Lung (tissue), 12 donors: Measurements from ENCODE around the gene IL13. TPM values are rescaled to one million over a fixed set of nuclear protein-coding genes. Genes with fewer than 3 reads are reported as not detected.

Experiments
- ATAC-seq: fragments of 200-7000 bp; cut with Tn5 transposase; one replicate; pipeline ENCODE4 v1.9.1; 2020; ENCODE audit warnings: moderate number of reproducible peaks; ENCODE audit not compliant: insufficient read depth, low FRiP score
- DNase-seq, 3 donors: peaks; one replicate each; pipeline ENCODE4 v3.0.0-alpha.2; 2013 to 2017
- H3K27ac ChIP-seq, 2 donors: one replicate each; pipeline ENCODE4 v1.5.1; 2013; ENCODE audit warnings: mild to moderate bottlenecking in 2 of 2, moderate library complexity in 2 of 2, control low read depth in 1 of 2, inconsistent platforms in 1 of 2, low read depth in 1 of 2, low read length in 1 of 2
- H3K27me3 ChIP-seq, 3 donors: one replicate each; pipeline ENCODE4 v1.5.1; 2013; ENCODE audit warnings: low read length in 2 of 3; ENCODE audit not compliant: control insufficient read depth in 3 of 3, insufficient read depth in 3 of 3
- H3K36me3 ChIP-seq, 4 donors: one replicate each; pipeline ENCODE4 v1.5.1; 2013; ENCODE audit warnings: low read length in 4 of 4, mild to moderate bottlenecking in 1 of 4, moderate library complexity in 1 of 4; ENCODE audit not compliant: control insufficient read depth in 4 of 4, insufficient read depth in 4 of 4
- H3K4me1 ChIP-seq, 5 donors: one replicate each; pipeline ENCODE4 v1.5.1; 2013; ENCODE audit warnings: low read length in 5 of 5, mild to moderate bottlenecking in 2 of 5, moderate library complexity in 1 of 5; ENCODE audit not compliant: control insufficient read depth in 5 of 5, insufficient read depth in 5 of 5
- H3K4me3 ChIP-seq: one replicate; pipeline ENCODE4 v1.5.1; 2013; ENCODE audit warnings: mild to moderate bottlenecking, control low read depth, moderate library complexity
- H3K9ac ChIP-seq, 2 donors: one replicate each; pipeline ENCODE4 v1.5.1; 2013; ENCODE audit warnings: low read length in 2 of 2, control low read depth in 1 of 2; ENCODE audit not compliant: insufficient read depth in 1 of 2
- H3K9me3 ChIP-seq, 4 donors: one replicate each; pipeline ENCODE4 v1.5.1; 2013; ENCODE audit warnings: low read length in 3 of 4, mild to moderate bottlenecking in 1 of 4, moderate library complexity in 1 of 4; ENCODE audit not compliant: control insufficient read depth in 4 of 4, insufficient read depth in 3 of 4
- WGBS, 2 donors: extraction: QIAGEN DNeasy Blood & Tissue Kit; methylation state at CpG; one replicate each; pipeline ENCODE4 v1.1.7; 2013; 5-methylcytosine and 5-hydroxymethylcytosine counted together
- polyA plus RNA-seq, 2 donors: library from polyadenylated mRNA; stranded (reverse); fragments of 200-250 nt; gene quantifications; one replicate each; pipeline ENCODE4 v1.2.1, GENCODE V29; 2013
- total RNA-seq, 2 donors: library from RNA; depleted of rRNA in 1 of 2; stranded (reverse); fragments of >200 nt in 1 of 2; gene quantifications; one replicate each; pipeline ENCODE4 v1.2.1, GENCODE V29; 2014 to 2021
- TF ChIP-seq, protein P1 (sequence below): IDR thresholded peaks from 2 replicates; pipeline ENCODE4 v1.5.1; 2012; ENCODE audit warnings: mild to moderate bottlenecking; ENCODE audit errors: control extremely low read depth, extremely low read depth
- donor health status: control.
- donor health status: control.
- donor health status: Bipolar disorder and iron deficiency.
- donor health status: healthy.
- donor health status: DM: yes; HTN: yes; CAD: no.

The IL13 gene
- total and polyA plus RNA-seq, 4 donors: 0.14 TPM; not detected in 3

DNA sequence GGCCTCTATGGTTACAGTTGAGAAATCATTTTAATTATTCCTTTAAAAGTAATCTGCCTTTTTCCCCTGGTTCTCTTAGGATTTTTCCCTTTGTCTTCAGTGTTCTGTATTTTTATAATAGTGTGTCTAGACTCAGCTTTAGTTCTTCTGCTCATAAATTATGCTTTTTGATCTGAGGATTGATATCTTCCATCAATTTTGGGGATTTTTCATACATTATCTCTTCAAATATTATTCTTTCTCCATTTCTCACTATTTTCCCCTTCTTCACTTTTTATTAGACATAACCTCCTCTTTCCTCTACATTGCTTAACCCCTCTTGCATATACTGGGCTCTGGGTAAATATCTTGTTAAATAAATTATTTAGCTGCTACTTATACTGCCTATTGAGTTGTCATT, 36.3 kb upstream of the IL13 start:
- TF ChIP-seq, protein P1, sequence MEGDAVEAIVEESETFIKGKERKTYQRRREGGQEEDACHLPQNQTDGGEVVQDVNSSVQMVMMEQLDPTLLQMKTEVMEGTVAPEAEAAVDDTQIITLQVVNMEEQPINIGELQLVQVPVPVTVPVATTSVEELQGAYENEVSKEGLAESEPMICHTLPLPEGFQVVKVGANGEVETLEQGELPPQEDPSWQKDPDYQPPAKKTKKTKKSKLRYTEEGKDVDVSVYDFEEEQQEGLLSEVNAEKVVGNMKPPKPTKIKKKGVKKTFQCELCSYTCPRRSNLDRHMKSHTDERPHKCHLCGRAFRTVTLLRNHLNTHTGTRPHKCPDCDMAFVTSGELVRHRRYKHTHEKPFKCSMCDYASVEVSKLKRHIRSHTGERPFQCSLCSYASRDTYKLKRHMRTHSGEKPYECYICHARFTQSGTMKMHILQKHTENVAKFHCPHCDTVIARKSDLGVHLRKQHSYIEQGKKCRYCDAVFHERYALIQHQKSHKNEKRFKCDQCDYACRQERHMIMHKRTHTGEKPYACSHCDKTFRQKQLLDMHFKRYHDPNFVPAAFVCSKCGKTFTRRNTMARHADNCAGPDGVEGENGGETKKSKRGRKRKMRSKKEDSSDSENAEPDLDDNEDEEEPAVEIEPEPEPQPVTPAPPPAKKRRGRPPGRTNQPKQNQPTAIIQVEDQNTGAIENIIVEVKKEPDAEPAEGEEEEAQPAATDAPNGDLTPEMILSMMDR: no peak
- no peaks in the 10 kb centered on the region for H3K4me1 ChIP-seq
- H3K27me3 ChIP-seq: no peaks in the 10 kb centered on the region
- H3K9ac ChIP-seq: no peak overlapping the region
- H3K9me3 ChIP-seq: no peaks in the 10 kb centered on the region
- no peak for DNase-seq
- no peak overlapping the region for H3K27ac ChIP-seq
- ATAC-seq: no peak
- no peak overlapping the region for H3K4me3 ChIP-seq
- H3K36me3 ChIP-seq: peaks cover 2 to 18% (median 12%) of the 10 kb centered on the region in 4 donors

DNA sequence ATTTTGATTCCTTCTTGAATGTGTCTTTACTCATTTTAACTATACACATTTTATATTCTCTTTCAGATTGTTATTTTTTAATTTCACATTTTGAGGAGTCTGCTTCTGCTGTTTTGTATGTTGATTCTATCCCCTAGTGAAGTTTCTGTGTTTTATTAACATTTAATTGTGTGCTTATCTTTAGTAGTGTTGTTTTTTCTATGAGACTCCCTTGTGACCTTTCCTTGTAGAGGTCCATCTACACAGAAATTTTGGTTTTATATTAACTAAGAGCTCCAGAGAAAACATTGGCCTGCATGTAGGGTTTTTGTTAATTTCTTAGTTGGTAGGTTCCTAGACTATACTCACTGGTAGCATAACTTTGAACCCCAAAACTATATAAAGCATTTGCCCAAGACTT, 35.4 kb upstream of the IL13 start:
- H3K27me3 ChIP-seq: no peaks in the 10 kb centered on the region
- H3K9me3 ChIP-seq: no peaks in the 10 kb centered on the region
- TF ChIP-seq, protein P1: no peak
- H3K4me1 ChIP-seq: no peaks in the 10 kb centered on the region
- ATAC-seq: no peak
- no peak overlapping the region for H3K9ac ChIP-seq
- no peak overlapping the region for H3K27ac ChIP-seq
- peaks cover 2 to 18% (median 12%) of the 10 kb centered on the region in 4 donors for H3K36me3 ChIP-seq
- H3K4me3 ChIP-seq: no peak overlapping the region
- DNase-seq: no peak

DNA sequence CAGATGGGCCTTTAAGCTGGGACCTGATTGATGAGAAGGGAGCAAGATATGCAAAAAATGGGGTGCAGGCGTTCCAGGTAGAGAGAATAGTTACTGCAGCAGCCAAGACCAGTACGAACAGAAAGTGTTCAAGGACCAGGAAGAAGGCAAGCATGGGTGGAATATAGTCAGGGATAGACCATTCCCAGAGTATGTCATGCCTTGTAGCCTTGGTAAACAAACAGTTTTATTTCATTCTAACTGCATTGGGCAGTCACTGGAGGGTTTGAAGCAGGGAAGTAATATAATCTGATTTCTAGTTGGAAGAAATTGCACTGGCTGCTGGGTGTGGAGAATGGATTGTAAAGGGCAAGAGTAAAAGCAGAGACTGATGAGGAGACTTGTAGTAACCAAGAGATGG, 30.5 kb upstream of the IL13 start:
- TF ChIP-seq, protein P1: no peak
- DNase-seq: no peak
- ATAC-seq: no peak
- Histone ChIP-seq H3K9me3 (no peaks in the 10 kb centered on the region), H3K4me3 (no peak overlapping the region), H3K9ac (no peak overlapping the region), H3K27me3 (no peaks in the 10 kb centered on the region), H3K4me1 (no peaks in the 10 kb centered on the region), H3K36me3 (peaks cover 0 to 8% (median 4%) of the 10 kb centered on the region in 4 donors), H3K27ac (no peak overlapping the region)
- WGBS, 2 donors: 94 to 96% methylated on average over 2 of the region's 2 CpGs

DNA sequence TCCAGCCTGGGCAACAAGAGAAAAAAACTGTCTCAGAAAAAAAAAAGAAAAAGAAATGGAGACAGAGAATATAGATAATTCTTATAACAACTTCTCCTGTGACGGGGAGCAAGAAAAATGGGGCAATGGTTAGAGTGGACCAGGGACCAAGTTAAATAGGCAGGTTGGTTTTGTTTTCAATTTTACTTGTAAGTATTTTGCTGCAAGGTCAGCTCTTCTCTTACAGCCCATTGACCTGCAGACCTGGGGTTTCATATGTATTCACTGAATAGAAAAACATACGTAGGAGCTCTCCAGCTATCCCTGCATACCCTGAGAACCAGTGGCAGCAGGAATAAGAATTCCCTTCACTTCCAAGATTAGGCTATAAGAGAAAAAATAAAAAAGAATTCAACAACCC, 29.2 kb upstream of the IL13 start:
- TF ChIP-seq, protein P1: no peak
- H3K9me3 ChIP-seq: no peaks in the 10 kb centered on the region
- H3K4me1 ChIP-seq: no peaks in the 10 kb centered on the region
- 96% methylated on average over 2 of the region's 2 CpGs for WGBS, 2 donors
- H3K27ac ChIP-seq: no peak overlapping the region
- ATAC-seq (no peak), DNase-seq (no peak)
- peaks cover 0 to 6% (median 1%) of the 10 kb centered on the region in 4 donors for H3K36me3 ChIP-seq
- H3K27me3 ChIP-seq: no peaks in the 10 kb centered on the region
- H3K4me3 ChIP-seq: no peak overlapping the region
- no peak overlapping the region for H3K9ac ChIP-seq
